Effector memory CD4-positive, alpha-beta T cell (primary cell): ENCODE data around the gene ENG.

Experiments used
- DNase-seq, 3 donors: peaks; one replicate each; pipeline ENCODE4 v3.0.0-alpha.2; 2020
- H3K27ac ChIP-seq: 2 replicates; pipeline ENCODE4 v1.7.0; 2013; ENCODE audit warnings: mild to moderate bottlenecking, low read length, moderate library complexity; ENCODE audit not compliant: insufficient read depth, poor library complexity, severe bottlenecking
- H3K27me3 ChIP-seq: replicated peaks from 2 replicates; pipeline ENCODE4 v1.7.0; 2013; ENCODE audit warnings: mild to moderate bottlenecking, low read length; ENCODE audit not compliant: insufficient read depth, control insufficient read depth, poor library complexity, severe bottlenecking
- H3K36me3 ChIP-seq: 2 replicates; pipeline ENCODE4 v1.7.0; 2013; ENCODE audit warnings: mild to moderate bottlenecking, low read length, moderate library complexity; ENCODE audit not compliant: control insufficient read depth, insufficient read depth
- H3K4me1 ChIP-seq: 2 replicates; pipeline ENCODE4 v1.7.0; 2013; ENCODE audit warnings: low read length, mild to moderate bottlenecking; ENCODE audit not compliant: control insufficient read depth, insufficient read depth, poor library complexity, severe bottlenecking
- H3K4me3 ChIP-seq: 2 replicates; pipeline ENCODE4 v1.7.0; 2013; ENCODE audit warnings: low read length, low read depth, mild to moderate bottlenecking; ENCODE audit not compliant: insufficient read depth, poor library complexity, severe bottlenecking
- H3K9me3 ChIP-seq: 2 replicates; pipeline ENCODE4 v1.7.0; 2013; ENCODE audit warnings: mild to moderate bottlenecking, low read length, moderate library complexity; ENCODE audit not compliant: control insufficient read depth

ENG gene

DNA sequence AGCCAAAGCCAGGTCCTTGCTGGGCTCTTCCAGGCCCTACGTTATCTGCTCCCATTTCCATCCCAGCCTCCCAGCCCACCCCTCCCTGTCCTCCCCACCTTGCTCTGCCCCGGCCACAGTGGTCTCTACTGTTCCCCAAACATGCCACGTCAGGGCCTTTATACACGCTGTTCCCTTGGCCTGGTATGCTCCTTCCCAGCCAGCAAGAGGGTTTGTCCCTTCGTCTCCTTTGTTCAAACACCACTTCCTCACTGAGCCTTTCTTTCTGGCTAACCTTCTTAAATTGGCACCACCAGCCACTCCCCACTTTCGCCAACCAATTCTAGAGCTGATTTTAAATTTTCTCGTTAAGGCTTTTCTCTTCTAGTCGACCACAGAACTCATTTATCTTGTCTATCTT lies 85.8 kb downstream of the ENG start:
- Histone ChIP-seq H3K27me3 (no peaks in the 10 kb centered on the region), H3K4me1 (peaks cover 60% of the 10 kb centered on the region), H3K27ac (peak overlapping the region; percentile 93), H3K9me3 (no peaks in the 10 kb centered on the region), H3K36me3 (peaks cover 19% of the 10 kb centered on the region), H3K4me3 (no peak overlapping the region)
- no peak for DNase-seq

DNA sequence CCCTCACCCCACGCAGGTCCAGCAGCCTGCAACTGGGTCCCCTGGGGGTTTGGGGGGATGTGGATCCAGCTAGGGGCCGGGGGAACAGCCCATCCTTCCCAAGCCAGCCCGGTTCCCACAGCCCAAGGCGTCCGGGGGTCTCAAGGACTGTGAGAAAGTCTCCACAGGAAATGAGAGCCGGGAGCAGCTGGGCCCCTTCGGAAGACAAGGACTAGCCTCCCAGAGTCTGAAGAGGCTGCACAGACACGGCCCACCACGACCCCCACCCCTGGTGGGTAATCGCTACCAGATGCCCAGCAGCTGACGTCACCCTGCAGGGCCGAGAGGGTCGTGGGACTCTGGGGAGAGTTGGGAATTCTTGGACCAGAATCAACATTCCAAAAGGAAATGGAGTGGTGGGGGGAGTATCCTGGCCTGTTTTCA lies 86.5 kb downstream of the ENG start:
- Histone ChIP-seq H3K27ac (peak overlapping the region; percentile 93), H3K9me3 (no peaks in the 10 kb centered on the region), H3K36me3 (peaks cover 13% of the 10 kb centered on the region), H3K4me1 (peaks cover 62% of the 10 kb centered on the region), H3K27me3 (no peaks in the 10 kb centered on the region), H3K4me3 (peak overlapping the region; percentile 12)
- DNase-seq, result no peak

DNA sequence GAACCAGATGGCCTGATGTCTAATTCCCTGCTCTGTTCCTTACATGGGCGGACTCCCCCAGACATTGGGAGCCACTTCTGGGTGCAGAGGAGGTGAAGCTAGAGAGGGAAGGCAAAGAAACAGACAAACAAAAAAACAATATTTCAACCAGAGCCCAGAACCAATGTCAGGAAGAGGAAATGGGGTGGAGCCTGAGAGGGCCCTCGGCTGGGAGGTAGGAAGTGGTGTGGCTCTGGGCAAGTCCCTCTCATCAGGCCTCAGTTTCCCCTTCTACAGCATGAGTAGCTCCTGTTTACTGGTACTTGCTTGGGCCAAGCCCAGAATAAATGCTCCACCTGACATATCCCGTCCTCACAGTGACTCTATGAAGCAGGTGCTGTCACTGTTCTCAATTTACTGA lies 87.0 kb downstream of the ENG start:
- H3K27ac ChIP-seq, result peak overlapping the region; percentile 93
- H3K36me3 ChIP-seq, result peaks cover 11% of the 10 kb centered on the region
- peak overlapping the region; percentile 12 for H3K4me3 ChIP-seq
- no peaks in the 10 kb centered on the region for H3K27me3 ChIP-seq
- H3K9me3 ChIP-seq, result no peaks in the 10 kb centered on the region
- no peak for DNase-seq
- H3K4me1 ChIP-seq, result peaks cover 62% of the 10 kb centered on the region

DNA sequence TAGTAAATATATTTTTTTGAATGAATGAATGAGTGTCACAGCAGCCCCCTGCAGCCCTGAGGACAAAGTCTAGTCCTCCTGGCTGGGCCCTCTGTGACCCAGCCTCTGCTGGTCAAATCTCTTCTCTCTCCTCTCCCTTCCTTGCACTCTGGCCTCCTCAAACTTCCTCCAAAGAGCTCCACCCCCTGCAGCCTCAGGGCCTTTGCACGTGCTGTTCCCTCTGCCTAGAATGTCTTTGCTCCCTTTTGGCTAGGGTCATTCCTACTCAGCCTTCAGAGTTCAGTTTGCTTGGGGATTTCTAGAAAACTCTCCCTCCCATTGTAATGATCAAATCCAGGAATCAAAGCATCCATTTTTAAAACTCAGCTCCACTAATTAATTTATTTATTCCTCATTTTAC lies 89.0 kb downstream of the ENG start:
- Histone ChIP-seq H3K4me3 (no peak overlapping the region), H3K9me3 (no peaks in the 10 kb centered on the region), H3K27me3 (no peaks in the 10 kb centered on the region), H3K27ac (no peak overlapping the region), H3K4me1 (peaks cover 50% of the 10 kb centered on the region), H3K36me3 (peaks cover 25% of the 10 kb centered on the region)
- no peak for DNase-seq
